Stomach smooth muscle (tissue), 2 donors: Measurements from ENCODE around the gene PIK3AP1.

Source experiments
- H3K27ac ChIP-seq: one replicate; pipeline ENCODE4 v1.7.0; 2013; ENCODE audit warnings: mild to moderate bottlenecking, low read length, inconsistent platforms
- H3K27me3 ChIP-seq, 2 donors: one replicate each; pipeline ENCODE4 v1.7.0; 2013; ENCODE audit warnings: low read length in 2 of 2; ENCODE audit not compliant: insufficient read depth in 2 of 2, control insufficient read depth in 1 of 2
- H3K36me3 ChIP-seq, 2 donors: one replicate each; pipeline ENCODE4 v1.7.0; 2013; ENCODE audit warnings: low read length in 2 of 2; ENCODE audit not compliant: control insufficient read depth in 2 of 2, insufficient read depth in 2 of 2
- H3K4me1 ChIP-seq: one replicate; pipeline ENCODE4 v1.7.0; 2013; ENCODE audit warnings: low read length; ENCODE audit not compliant: control insufficient read depth, insufficient read depth
- H3K4me3 ChIP-seq, 2 donors: one replicate each; pipeline ENCODE4 v1.7.0; 2013; ENCODE audit warnings: low read length in 2 of 2
- H3K9ac ChIP-seq, 2 donors: one replicate each; pipeline ENCODE4 v1.7.0; 2013; ENCODE audit warnings: low read length in 2 of 2, mild to moderate bottlenecking in 1 of 2
- H3K9me3 ChIP-seq, 2 donors: one replicate each; pipeline ENCODE4 v1.7.0; 2013; ENCODE audit warnings: low read length in 2 of 2; ENCODE audit not compliant: control insufficient read depth in 2 of 2
- donor health status: healthy.
- donor health status: Pancreatic carcinoma.

Gene PIK3AP1, protein sequence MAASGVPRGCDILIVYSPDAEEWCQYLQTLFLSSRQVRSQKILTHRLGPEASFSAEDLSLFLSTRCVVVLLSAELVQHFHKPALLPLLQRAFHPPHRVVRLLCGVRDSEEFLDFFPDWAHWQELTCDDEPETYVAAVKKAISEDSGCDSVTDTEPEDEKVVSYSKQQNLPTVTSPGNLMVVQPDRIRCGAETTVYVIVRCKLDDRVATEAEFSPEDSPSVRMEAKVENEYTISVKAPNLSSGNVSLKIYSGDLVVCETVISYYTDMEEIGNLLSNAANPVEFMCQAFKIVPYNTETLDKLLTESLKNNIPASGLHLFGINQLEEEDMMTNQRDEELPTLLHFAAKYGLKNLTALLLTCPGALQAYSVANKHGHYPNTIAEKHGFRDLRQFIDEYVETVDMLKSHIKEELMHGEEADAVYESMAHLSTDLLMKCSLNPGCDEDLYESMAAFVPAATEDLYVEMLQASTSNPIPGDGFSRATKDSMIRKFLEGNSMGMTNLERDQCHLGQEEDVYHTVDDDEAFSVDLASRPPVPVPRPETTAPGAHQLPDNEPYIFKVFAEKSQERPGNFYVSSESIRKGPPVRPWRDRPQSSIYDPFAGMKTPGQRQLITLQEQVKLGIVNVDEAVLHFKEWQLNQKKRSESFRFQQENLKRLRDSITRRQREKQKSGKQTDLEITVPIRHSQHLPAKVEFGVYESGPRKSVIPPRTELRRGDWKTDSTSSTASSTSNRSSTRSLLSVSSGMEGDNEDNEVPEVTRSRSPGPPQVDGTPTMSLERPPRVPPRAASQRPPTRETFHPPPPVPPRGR

DNA sequence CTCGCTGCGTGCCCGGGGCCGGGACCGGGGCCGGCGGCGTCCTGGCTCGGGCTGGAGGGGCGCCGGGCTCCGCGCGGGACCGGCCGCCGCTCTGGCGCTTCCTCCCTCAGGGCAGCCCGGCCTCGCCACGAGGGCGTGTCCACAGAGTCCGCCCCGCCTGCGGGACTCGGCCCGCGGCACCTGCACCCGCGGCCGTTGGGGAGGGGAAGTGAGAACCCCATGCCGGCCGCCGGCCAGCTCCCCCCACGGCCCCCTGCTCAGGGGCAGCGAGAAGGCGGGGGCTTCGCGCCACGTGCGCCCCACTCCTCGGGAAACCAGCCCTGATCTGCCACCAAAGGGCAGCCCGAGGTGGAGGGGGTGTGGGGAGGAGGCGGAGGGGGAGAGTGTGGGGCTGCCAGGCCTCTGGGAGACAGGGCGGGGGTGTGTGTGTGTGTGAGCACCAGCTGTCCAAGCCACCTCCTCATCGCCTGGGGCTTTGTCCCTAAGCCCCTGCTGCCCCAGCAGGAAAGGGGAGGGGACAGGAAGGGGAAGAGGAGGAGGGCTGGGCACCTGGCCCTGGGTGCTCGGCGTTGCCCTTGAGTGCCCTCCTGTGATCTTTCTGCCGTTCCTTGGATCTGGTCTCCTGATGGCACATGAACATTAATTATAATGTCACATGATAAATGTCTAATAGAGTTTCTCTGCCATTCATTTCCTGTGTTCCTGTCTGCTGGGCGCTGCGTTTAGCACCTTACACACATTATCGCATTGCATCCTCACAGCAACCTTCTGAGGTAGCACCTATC is at the start of gene PIK3AP1:
TSS of gene PIK3AP1 (minus strand) at position 93 of the 785 bp plus-strand sequence. CDS start 120 bp downstream, outside the sequence.
- H3K36me3 ChIP-seq = no peaks in the 10 kb centered on the region
- peak within 1 kb of the TSS; percentile 13 to 38 for H3K9ac ChIP-seq
- H3K4me1 ChIP-seq = peaks cover 4% of the 10 kb centered on the region
- H3K27ac ChIP-seq = no peak within 1 kb of the TSS
- no peaks in the 10 kb centered on the region for H3K9me3 ChIP-seq
- peak within 1 kb of the TSS; percentile 63 to 69 for H3K4me3 ChIP-seq
- peaks cover 16 to 22% of the 10 kb centered on the region in 2 donors for H3K27me3 ChIP-seq

DNA sequence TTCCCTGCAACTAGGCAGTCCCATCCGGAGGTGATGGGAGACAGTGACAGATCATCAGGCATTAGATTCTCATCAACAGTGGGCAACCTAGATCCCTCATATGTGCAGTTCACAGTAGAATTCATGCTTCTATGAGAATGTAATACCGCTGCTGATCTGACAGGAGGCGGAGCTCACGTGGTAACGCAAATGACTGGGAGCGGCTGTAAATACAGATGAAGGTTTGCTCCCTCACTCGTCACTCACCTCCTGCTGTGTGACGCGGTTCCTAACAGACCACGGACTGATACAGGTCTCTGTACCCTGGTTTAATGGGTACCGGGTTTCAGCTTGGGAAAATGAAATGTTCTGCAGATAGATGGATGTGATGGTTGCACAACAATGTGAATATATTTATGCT is 47.8 kb upstream of the PIK3AP1 start:
- no peak overlapping the region for H3K9ac ChIP-seq
- H3K4me1 ChIP-seq = no peaks in the 10 kb centered on the region
- H3K27me3 ChIP-seq = peaks cover 0 to 2% of the 10 kb centered on the region in 2 donors
- peaks cover 0 to 6% of the 10 kb centered on the region in 2 donors for H3K9me3 ChIP-seq
- no peak overlapping the region for H3K4me3 ChIP-seq
- no peak overlapping the region for H3K27ac ChIP-seq
- H3K36me3 ChIP-seq = no peaks in the 10 kb centered on the region

DNA sequence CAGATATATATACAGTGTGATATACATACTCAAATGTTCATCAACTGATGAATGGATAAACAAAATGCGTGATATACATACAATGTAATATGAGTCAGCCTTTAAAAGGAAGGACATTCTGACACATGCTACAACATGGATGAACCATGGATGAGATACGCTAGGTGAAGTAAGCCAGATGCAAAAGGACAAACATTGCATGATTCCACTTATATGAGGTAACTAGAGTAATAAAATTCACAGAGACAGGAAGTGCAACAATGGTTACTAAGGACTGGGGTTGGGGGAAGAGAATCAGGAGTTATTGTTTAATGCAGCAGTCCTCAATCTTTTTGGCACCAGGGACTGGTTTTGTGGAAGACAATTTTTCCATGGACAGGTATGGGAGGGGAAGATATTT is 47.3 kb upstream of the PIK3AP1 start:
- no peak overlapping the region for H3K27ac ChIP-seq
- no peak overlapping the region for H3K4me3 ChIP-seq
- no peaks in the 10 kb centered on the region for H3K4me1 ChIP-seq
- H3K9ac ChIP-seq = no peak overlapping the region
- peaks cover 0 to 2% of the 10 kb centered on the region in 2 donors for H3K27me3 ChIP-seq
- H3K36me3 ChIP-seq = no peaks in the 10 kb centered on the region
- H3K9me3 ChIP-seq = peaks cover 0 to 4% of the 10 kb centered on the region in 2 donors

DNA sequence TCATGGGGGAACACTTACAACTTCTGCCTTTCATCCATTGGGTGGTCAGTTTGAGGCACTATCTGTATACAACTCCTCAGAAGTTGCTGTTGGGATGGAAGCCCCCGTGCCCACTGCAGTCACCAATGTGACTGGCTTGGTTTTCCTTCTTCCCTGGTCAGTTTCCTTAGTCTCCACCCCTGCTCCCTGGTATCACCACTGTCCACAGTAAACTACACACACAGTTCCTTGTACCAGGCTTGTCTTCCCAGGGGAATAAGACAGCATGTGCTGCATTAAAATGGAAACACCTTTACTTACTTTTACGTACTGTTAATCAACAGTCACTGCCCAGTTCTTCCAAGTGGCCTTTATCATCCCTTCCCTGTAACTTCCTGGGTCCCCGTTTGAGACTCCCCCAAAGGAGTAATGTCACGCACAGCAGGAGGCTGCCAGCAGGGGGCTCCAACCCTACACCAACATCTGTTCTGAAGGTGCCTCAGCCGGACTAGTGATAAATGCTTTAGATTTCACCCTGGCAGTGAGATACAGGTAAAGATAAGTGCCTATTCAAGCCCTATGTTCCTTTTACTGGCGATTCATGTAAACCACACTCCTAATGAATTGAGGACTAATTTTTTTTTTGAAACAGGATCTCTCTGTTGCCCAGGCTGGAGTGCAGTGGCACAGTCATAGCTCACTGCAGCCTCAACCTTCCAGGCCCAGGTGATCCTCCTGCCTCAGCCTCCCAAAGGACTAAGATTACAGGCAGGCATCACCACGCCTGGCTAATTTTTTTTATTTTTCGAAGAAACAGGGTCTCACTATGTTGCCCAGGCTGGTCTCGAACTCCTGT is 45.3 kb upstream of the PIK3AP1 start:
- Histone ChIP-seq H3K36me3 (no peaks in the 10 kb centered on the region), H3K9ac (no peak overlapping the region), H3K4me1 (no peaks in the 10 kb centered on the region), H3K4me3 (no peak overlapping the region), H3K9me3 (no peaks in the 10 kb centered on the region), H3K27ac (no peak overlapping the region), H3K27me3 (peaks cover 0 to 2% of the 10 kb centered on the region in 2 donors)

DNA sequence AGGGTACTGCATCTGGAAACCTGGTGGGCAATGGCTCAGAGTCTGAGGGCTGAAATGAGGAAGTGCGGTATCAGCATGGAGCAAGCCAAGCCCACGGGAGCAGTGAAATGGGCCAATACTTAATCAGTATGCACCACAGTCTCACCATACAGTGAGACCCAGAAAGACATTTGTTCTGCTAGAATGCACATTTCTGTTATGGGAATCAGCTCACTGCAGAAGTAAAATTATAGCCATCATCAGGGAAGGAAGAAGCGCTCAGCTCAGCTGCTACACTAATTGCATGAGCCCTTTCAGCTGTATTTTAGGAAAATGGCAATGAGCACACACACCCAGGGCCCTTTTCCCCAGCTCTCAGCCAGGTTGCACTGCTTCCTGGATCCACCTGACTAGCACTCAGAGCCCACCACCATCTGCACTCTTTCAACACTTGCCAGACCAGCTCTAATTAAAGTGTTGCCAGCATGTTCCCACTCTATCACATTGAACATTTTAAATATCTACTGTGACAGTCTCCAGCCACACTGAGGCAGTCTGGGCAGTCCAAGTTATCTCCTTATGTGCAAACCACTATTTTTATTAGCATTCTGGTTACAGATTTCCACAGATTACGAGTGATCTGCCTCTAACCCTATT is 44.2 kb upstream of the PIK3AP1 start:
- Histone ChIP-seq H3K4me3 (no peak overlapping the region), H3K27ac (no peak overlapping the region), H3K4me1 (no peaks in the 10 kb centered on the region), H3K9ac (no peak overlapping the region), H3K9me3 (no peaks in the 10 kb centered on the region), H3K27me3 (peaks cover 0 to 2% of the 10 kb centered on the region in 2 donors), H3K36me3 (no peaks in the 10 kb centered on the region)

DNA sequence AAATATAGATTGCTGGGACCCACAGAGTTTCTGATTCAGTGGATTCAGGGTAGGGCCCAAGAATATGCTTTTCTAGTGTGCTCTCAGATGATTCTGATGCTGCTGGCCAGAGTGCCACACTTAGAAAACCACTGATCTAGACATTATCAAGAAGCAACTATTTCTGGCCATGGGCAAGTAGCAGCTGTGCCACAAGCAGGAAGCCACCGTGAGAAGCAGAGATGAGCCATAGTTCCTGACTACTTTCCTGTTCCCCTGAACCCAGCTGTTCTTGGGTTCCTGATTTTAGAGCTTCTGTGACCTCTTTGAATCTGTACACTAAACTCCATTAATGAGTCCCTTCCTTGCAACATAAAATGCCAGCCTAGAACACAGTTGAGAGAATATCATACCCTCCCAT is 38.1 kb upstream of the PIK3AP1 start:
- Histone ChIP-seq H3K4me1 (no peaks in the 10 kb centered on the region), H3K9ac (no peak overlapping the region), H3K4me3 (no peak overlapping the region), H3K36me3 (no peaks in the 10 kb centered on the region), H3K27me3 (peaks cover 0 to 2% of the 10 kb centered on the region in 2 donors), H3K9me3 (no peaks in the 10 kb centered on the region), H3K27ac (no peak overlapping the region)

DNA sequence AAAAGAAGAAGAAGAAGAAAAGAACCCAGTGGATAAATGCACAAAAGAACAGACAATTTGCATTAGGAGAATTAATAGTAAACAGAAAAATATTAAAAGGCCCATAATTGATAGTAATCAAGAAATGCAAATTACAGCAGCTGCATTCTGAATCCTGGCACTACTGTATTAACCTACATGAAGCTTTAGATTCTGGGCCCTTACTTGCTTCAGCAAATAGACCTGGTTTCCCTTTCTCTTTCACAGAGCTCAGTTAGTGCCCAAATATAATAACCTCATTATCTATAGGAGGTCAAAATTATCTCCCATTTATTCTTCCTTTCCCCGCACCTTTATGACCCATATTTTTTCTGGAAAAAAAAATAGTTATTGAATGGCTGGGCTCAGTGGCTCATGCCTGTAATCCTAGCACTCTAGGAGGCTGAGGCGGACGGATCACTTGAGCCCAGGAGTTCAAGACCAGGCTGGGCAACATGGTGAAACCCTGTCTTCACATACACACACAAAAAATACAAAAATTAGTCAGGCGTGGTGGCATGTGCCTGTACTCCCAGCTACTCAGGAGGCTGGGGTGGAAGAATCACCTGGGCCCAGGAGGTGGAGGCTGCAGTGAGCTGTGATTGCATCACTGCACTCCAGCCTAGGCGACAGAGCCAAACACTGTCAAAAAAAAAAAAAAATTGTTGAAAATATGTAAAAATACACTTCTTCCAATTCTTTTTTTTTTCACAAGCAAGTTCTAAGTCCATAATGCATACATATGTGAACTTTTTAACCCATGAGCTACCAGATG is 36.0 kb upstream of the PIK3AP1 start:
- Histone ChIP-seq H3K9me3 (no peaks in the 10 kb centered on the region), H3K27ac (no peak overlapping the region), H3K4me3 (no peak overlapping the region), H3K4me1 (no peaks in the 10 kb centered on the region), H3K36me3 (no peaks in the 10 kb centered on the region), H3K27me3 (peaks cover 0 to 2% of the 10 kb centered on the region in 2 donors), H3K9ac (no peak overlapping the region)

DNA sequence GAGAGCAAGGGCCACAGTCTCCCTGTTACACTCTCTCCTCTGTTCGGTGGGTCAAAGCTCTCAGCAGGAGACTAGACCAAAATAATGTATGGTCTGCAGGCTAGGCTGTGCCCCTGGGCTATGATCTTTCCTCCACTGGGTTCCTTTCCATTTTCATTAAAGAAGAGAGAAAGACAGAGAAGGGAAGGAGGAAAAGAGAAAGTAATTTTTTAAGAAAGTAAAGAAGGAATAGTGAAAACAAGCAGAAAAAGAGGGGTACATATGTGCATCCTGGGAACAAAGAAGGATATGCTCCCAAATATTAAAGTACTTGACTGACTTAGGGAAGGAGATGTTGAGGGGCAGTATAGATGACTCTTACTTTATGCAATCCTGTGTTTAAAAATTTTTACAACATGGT is 33.6 kb upstream of the PIK3AP1 start:
- H3K27me3 ChIP-seq = no peaks in the 10 kb centered on the region
- H3K4me3 ChIP-seq = no peak overlapping the region
- H3K4me1 ChIP-seq = no peaks in the 10 kb centered on the region
- H3K27ac ChIP-seq = no peak overlapping the region
- no peak overlapping the region for H3K9ac ChIP-seq
- H3K36me3 ChIP-seq = no peaks in the 10 kb centered on the region
- no peaks in the 10 kb centered on the region for H3K9me3 ChIP-seq

DNA sequence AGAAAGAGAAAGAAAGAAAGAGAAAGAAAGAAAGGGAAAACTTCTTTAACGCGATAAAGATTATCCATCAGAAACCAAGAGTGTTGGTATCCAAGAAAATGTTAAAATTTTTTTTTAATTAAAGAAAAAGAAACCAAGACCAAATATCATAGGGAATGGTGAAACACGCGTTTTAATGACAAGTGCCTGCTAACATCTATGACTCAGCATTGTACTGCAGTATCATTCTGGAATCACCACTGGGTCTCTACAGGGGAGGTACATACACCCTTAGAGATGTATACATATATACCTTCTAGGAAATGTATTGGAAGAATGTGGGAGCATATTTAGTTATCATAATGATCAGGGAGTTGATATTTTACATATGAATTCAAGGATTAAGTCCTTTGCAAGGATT is 32.1 kb upstream of the PIK3AP1 start:
- H3K27ac ChIP-seq = no peak overlapping the region
- no peaks in the 10 kb centered on the region for H3K36me3 ChIP-seq
- H3K9ac ChIP-seq = no peak overlapping the region
- H3K9me3 ChIP-seq = no peaks in the 10 kb centered on the region
- H3K27me3 ChIP-seq = no peaks in the 10 kb centered on the region
- H3K4me3 ChIP-seq = no peak overlapping the region
- H3K4me1 ChIP-seq = no peaks in the 10 kb centered on the region
